Ovary (tissue), 3 donors: Measurements from ENCODE around the gene HSPA8.

ENCODE experiments used
- CTCF ChIP-seq, 3 donors: fragments of 450-650 bp in 2 of 3; fragments of 200-600 bp in 1 of 3; IDR thresholded peaks; one replicate each; pipeline versions ENCODE4 v1.5.1 to v1.8.0; 2016 to 2022; ENCODE audit warnings: antibody characterized with exemption in 3 of 3, mild to moderate bottlenecking in 1 of 3
- EP300 ChIP-seq: sonication (generic); formaldehyde crosslinking; IDR thresholded peaks from one replicate; pipeline ENCODE4 v1.6.1; 2017; ENCODE audit warnings: antibody characterized with exemption
- POLR2A ChIP-seq: fragments of 450-650 bp; IDR thresholded peaks from one replicate; pipeline ENCODE4 v1.6.1; 2017; ENCODE audit warnings: antibody characterized with exemption, mild to moderate bottlenecking, moderate library complexity
- donor health status: DM: no; HTN: no; CAD: no.

- TF ChIP-seq CTCF (IDR thresholded peaks at IDR 0.05) (no peak), POLR2A (no peak), EP300 (no peak)
Observed at GRCh38 chr11:123035831-123036230, 26.1 kb downstream of the HSPA8 start.
